ENCODE data around the gene LSAMP. TPM values are rescaled to one million over a fixed set of nuclear protein-coding genes. Genes with fewer than 3 reads are reported as not detected.

Gene LSAMP
- total RNA-seq, 1 experiment from 2014 or later, result 0.90 TPM

DNA sequence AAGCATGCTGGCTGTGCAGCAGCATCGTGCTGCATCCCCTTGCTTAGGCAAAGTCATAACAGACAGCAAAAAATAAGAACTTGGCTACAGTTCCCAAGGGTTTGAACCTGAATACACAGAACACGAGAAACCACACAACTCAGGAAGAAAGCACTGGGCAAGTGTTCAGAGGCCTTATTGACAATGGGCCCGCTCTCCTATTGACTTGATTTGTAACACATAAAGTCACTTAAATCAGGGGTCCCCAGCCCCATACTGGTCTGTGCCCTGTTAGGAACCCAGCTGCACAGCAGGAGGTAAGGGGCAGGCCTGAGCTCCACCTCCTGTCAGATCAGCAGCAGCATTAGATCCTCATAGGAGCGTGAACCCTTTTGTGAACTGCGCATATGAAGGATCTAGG, 145.1 kb downstream of the LSAMP start:
- Histone ChIP-seq H3K4me2 (ENCODE audit: insufficient read depth, insufficient read length, low read length) (no peak overlapping the region), H3K14ac (ENCODE audit: insufficient read depth, low read length) (no peak overlapping the region), H2AK5ac (ENCODE audit: insufficient read length, low read length) (no peak overlapping the region)

More for the DNA sequence above, 145.1 kb downstream of the LSAMP start:
- no peak overlapping the region for H3K18ac ChIP-seq (ENCODE audit: insufficient read length, low read depth, low read length)
- no peak overlapping the region for H3K4ac ChIP-seq (ENCODE audit: low read depth, low read length)
- H4K5ac ChIP-seq (ENCODE audit: insufficient read length, low read depth, low read length), result no peak overlapping the region
- no peak overlapping the region for H3K9ac ChIP-seq (ENCODE audit: extremely low read depth, insufficient read length, low read length)
- Mint-ChIP-seq H3K4me3 (no peak overlapping the region), H3K27ac (no peak overlapping the region), H3K9me3 (no peaks in the 10 kb centered on the region), H3K36me3 (ENCODE audit: insufficient read depth in 1 of 3, low read depth in 3 of 3) (no peaks in the 10 kb centered on the region), H3K4me1 (peaks cover 30 to 33% of the 10 kb centered on the region in 2 experiments), H3K27me3 (ENCODE audit: low read depth) (no peaks in the 10 kb centered on the region)
- no peaks in the 10 kb centered on the region for H3K23me2 ChIP-seq (ENCODE audit: insufficient read length, low read depth, low read length, poor library complexity, severe bottlenecking)
- H2BK20ac ChIP-seq (ENCODE audit: low read depth, low read length, poor library complexity, severe bottlenecking), result no peak overlapping the region
- H4K20me1 ChIP-seq (ENCODE audit: control insufficient read depth, insufficient read depth, insufficient read length), result no peaks in the 10 kb centered on the region
- no peak for TF ChIP-seq CTCF (conservative IDR thresholded peaks at IDR 0.05)
- no peak overlapping the region for H4K8ac ChIP-seq (replicated peaks; ENCODE audit: insufficient read length, low read depth, low read length)
- no peak overlapping the region for H3K56ac ChIP-seq (ENCODE audit: insufficient read length, low read depth, low read length)
- H2BK120ac ChIP-seq (ENCODE audit: low read depth, low read length, poor library complexity, severe bottlenecking), result no peak overlapping the region
- WGBS (ENCODE audit: extremely low coverage, insufficient read length, low lambda C conversion rate), result no CpG with 5 or more reads among the region's 5 CpGs
- H3K79me1 ChIP-seq (ENCODE audit: insufficient read depth, low read depth, low read length, poor library complexity, severe bottlenecking), result no peaks in the 10 kb centered on the region
- no peaks in the 10 kb centered on the region for H3K79me2 ChIP-seq (ENCODE audit: insufficient read depth, low read length)
- no peak overlapping the region for H2BK5ac ChIP-seq (ENCODE audit: insufficient read length, low read length)
- no peaks in the 10 kb centered on the region for H3K27me3 ChIP-seq (ENCODE audit: insufficient read depth, low read length)
- no peak overlapping the region for H3K27ac ChIP-seq (ENCODE audit: insufficient read length, low read depth, low read length)
- H3K4me1 ChIP-seq (ENCODE audit: insufficient read depth, low read length), result no peaks in the 10 kb centered on the region; the same call in 1 of the 2 replicates
- no peak overlapping the region for H2BK12ac ChIP-seq (ENCODE audit: insufficient read length, low read depth, low read length)
- H2AFZ ChIP-seq (ENCODE audit: low read length), result no peak overlapping the region
- DNase-seq, result no peak
- no peak overlapping the region for H3K23ac ChIP-seq (ENCODE audit: insufficient read length, low read depth, low read length)
- H3K9me3 ChIP-seq (ENCODE audit: control insufficient read depth, low read depth, low read length), result no peaks in the 10 kb centered on the region
- no peak overlapping the region for H3T11ph ChIP-seq (ENCODE audit: low read length)
- H4K91ac ChIP-seq (ENCODE audit: insufficient read length, low read depth, low read length), result no peak overlapping the region
- H2BK15ac ChIP-seq (ENCODE audit: low read depth, low read length), result no peak overlapping the region
